SU-DHL-6 (cell line): ENCODE data around the gene TULP3.

Source experiments
- H2AFZ ChIP-seq: fragments of 200-600 bp; sonication (generic); 2 replicates; pipeline ENCODE4 v1.6.1; 2014; ENCODE audit warnings: low read depth, mild to moderate bottlenecking, moderate library complexity, mixed read lengths, antibody characterized with exemption, low read length; ENCODE audit not compliant: severe bottlenecking
- H3F3A ChIP-seq: fragments of 200-600 bp; shearing (Covaris generic); 2 replicates; pipeline ENCODE4 v1.6.0; 2016; ENCODE audit warnings: antibody characterized with exemption, mild to moderate bottlenecking; ENCODE audit not compliant: insufficient read depth
- H3K27ac ChIP-seq: fragments of 200-600 bp; sonication (generic); 2 replicates; pipeline ENCODE4 v1.5.1; 2016; ENCODE audit warnings: low read depth, mild to moderate bottlenecking, low read length, moderate library complexity, mixed read lengths
- H3K27me3 ChIP-seq: fragments of 200-600 bp; sonication (generic), shearing (Covaris generic); 2 replicates; pipeline ENCODE4 v1.6.0; 2014; ENCODE audit warnings: mild to moderate bottlenecking, low read length
- H3K36me3 ChIP-seq: fragments of 200-600 bp; sonication (generic); 2 replicates; pipeline ENCODE4 v1.6.1; 2014; ENCODE audit warnings: mild to moderate bottlenecking, low read length, mixed read lengths
- H3K4me2 ChIP-seq: fragments of 300-600, 200-600 bp; shearing (Covaris generic), sonication (generic); 2 replicates; pipeline ENCODE4 v1.6.0; 2014; ENCODE audit warnings: low read length, low read depth, mild to moderate bottlenecking; ENCODE audit not compliant: poor library complexity, severe bottlenecking
- H3K4me3 ChIP-seq: fragments of 200-600 bp; sonication (generic); 2 replicates; pipeline ENCODE4 v1.5.1; 2014; ENCODE audit warnings: antibody characterized with exemption, low read length, mild to moderate bottlenecking, mixed read lengths; ENCODE audit not compliant: insufficient read depth, poor library complexity, severe bottlenecking
- H3K79me2 ChIP-seq: fragments of 200-600 bp; sonication (generic); 2 replicates; pipeline ENCODE4 v1.6.1; 2014; ENCODE audit warnings: mild to moderate bottlenecking, low read length, moderate library complexity; ENCODE audit not compliant: insufficient read depth
- H3K9ac ChIP-seq: fragments of 200-600 bp; sonication (generic); 2 replicates; pipeline ENCODE4 v1.7.0; 2014; ENCODE audit warnings: mild to moderate bottlenecking, low read length
- H3K9me2 ChIP-seq: fragments of 200-600 bp; sonication (generic); replicated peaks from 2 replicates; pipeline ENCODE4 v1.6.1; 2014; ENCODE audit warnings: low read length; ENCODE audit not compliant: insufficient read depth
- H3K9me3 ChIP-seq: fragments of 200-600 bp; sonication (generic); 2 replicates; pipeline ENCODE4 v1.6.1; 2014; ENCODE audit warnings: low read length, mixed read lengths; ENCODE audit not compliant: insufficient read depth
- H4K20me1 ChIP-seq: fragments of 200-600 bp; sonication (generic); 2 replicates; pipeline ENCODE4 v1.6.1; 2014; ENCODE audit warnings: low read depth, mild to moderate bottlenecking, antibody characterized with exemption, low read length, moderate library complexity, mixed read lengths
- EZH2phosphoT487 ChIP-seq: fragments of 200-600 bp; sonication (generic), shearing (Covaris generic); conservative IDR thresholded peaks from 2 replicates; pipeline ENCODE4 v1.6.1; 2018; ENCODE audit warnings: mild to moderate bottlenecking, antibody characterized with exemption, low read length, moderate library complexity, mixed read lengths
- TF ChIP-seq, protein P1 (sequence below): fragments of 200-600 bp; sonication (generic); IDR thresholded peaks from one replicate; pipeline ENCODE4 v1.5.1; 2017; ENCODE audit warnings: antibody characterized with exemption, mild to moderate bottlenecking, low read length, moderate library complexity; ENCODE audit not compliant: insufficient read depth, poor library complexity, severe bottlenecking

The TULP3 gene

DNA sequence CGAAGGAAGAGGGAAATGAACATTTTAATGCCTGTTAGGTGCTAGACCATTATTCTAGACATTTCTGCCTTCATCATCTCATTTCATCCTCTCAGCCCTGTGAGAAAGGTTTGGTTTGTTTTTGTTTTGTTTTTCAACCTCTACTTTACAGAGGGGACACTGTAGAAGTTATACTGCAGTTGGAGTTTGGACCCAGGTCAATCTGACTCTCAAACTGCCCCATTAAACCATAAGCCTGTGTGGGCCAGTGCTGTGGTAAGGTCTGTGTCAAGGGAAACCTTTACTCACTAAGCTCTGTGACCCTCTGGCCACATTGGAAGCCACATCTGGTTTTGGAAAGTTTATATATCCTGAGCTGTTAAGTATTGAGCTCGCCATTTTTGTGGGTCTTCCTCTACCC lies 77.0 kb downstream of the TULP3 start:
- TF ChIP-seq, protein P1, sequence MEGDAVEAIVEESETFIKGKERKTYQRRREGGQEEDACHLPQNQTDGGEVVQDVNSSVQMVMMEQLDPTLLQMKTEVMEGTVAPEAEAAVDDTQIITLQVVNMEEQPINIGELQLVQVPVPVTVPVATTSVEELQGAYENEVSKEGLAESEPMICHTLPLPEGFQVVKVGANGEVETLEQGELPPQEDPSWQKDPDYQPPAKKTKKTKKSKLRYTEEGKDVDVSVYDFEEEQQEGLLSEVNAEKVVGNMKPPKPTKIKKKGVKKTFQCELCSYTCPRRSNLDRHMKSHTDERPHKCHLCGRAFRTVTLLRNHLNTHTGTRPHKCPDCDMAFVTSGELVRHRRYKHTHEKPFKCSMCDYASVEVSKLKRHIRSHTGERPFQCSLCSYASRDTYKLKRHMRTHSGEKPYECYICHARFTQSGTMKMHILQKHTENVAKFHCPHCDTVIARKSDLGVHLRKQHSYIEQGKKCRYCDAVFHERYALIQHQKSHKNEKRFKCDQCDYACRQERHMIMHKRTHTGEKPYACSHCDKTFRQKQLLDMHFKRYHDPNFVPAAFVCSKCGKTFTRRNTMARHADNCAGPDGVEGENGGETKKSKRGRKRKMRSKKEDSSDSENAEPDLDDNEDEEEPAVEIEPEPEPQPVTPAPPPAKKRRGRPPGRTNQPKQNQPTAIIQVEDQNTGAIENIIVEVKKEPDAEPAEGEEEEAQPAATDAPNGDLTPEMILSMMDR: no peak
- TF ChIP-seq EZH2phosphoT487: no peak
- Histone ChIP-seq H3K36me3 (no peaks in the 10 kb centered on the region), H3K27ac (no peak overlapping the region), H3K4me3 (no peak overlapping the region), H3K9ac (no peak overlapping the region), H3K9me3 (no peaks in the 10 kb centered on the region), H3K79me2 (peaks cover 24% of the 10 kb centered on the region; the same call in 1 of the 2 replicates), H4K20me1 (no peaks in the 10 kb centered on the region), H2AFZ (no peak overlapping the region), H3F3A (no peaks in the 10 kb centered on the region), H3K4me2 (no peak overlapping the region), H3K9me2 (no peaks in the 10 kb centered on the region), H3K27me3 (no peaks in the 10 kb centered on the region)

DNA sequence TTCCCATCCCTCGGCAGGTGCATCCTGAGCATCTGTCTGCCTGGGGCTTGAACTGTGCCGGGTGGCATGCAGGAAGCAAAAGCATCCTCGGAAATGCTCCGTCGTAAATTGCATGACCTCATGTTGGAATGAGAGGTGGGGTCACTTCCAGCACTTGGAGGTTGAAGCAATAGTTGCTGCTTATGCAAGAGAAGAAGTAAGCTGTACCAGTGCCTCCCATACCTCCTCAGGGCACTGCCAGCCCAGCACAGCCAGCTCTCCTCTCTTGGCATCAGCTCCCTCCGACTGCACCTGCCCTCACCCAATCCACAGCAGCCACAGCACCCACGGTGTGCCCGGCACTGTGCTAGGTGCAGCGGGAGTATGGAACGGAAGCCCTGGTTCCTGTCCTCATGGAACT lies 80.1 kb downstream of the TULP3 start:
- Histone ChIP-seq H3K9me2 (no peaks in the 10 kb centered on the region), H3K4me3 (no peak overlapping the region), H3K4me2 (no peak overlapping the region), H4K20me1 (no peaks in the 10 kb centered on the region), H3K9ac (no peak overlapping the region), H3K79me2 (peaks cover 19% of the 10 kb centered on the region; the same call in 1 of the 2 replicates), H3K9me3 (no peaks in the 10 kb centered on the region), H2AFZ (no peak overlapping the region), H3F3A (no peaks in the 10 kb centered on the region), H3K36me3 (no peaks in the 10 kb centered on the region), H3K27ac (no peak overlapping the region), H3K27me3 (no peaks in the 10 kb centered on the region)
- TF ChIP-seq, protein P1: no peak
- no peak for TF ChIP-seq EZH2phosphoT487

DNA sequence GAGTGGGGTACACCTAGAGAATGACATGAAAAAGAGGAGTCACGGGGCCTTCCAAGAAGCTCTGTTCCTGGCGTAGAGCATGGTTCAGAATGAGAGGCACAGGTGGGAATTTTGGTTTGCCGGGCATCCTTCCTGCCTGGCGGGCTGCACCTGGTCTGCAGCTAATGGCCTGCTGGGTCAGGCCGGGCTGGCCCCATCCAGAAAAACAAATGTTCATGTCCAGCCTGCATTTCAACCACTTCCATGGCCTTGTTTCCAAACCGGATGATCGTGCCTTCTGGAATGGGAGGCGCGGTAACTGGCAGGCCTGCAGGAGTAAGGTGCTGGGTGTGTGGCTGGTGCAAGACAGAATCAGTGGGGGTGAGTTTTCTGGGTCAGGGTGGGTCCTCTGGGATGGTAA lies 82.9 kb downstream of the TULP3 start:
- Histone ChIP-seq H2AFZ (no peak overlapping the region), H3K36me3 (no peaks in the 10 kb centered on the region), H3K9ac (no peak overlapping the region), H3F3A (no peaks in the 10 kb centered on the region), H3K9me3 (no peaks in the 10 kb centered on the region), H3K4me3 (no peak overlapping the region), H3K27me3 (no peaks in the 10 kb centered on the region), H3K79me2 (peaks cover 6% of the 10 kb centered on the region; the same call in 1 of the 2 replicates), H3K27ac (no peak overlapping the region), H3K9me2 (no peaks in the 10 kb centered on the region), H4K20me1 (no peaks in the 10 kb centered on the region), H3K4me2 (no peak overlapping the region)
- no peak for TF ChIP-seq EZH2phosphoT487
- TF ChIP-seq, protein P1: no peak
